Left colon (tissue), 2 donors: ENCODE measurements around the gene ZNF862. TPM values are rescaled to one million over a fixed set of nuclear protein-coding genes. Genes with fewer than 3 reads are reported as not detected.
A peak's percentile ranks its signal among the peaks of the same experiment; 100 is the strongest.

Source experiments
- ATAC-seq: fragments of 200-7000 bp; cut with Tn5 transposase; one replicate; pipeline ENCODE4 v1.9.1; 2020; ENCODE audit warnings: mild to moderate bottlenecking, moderate library complexity
- DNase-seq, 2 donors: peaks; one replicate each; pipeline ENCODE4 v3.0.0-alpha.2; 2020
- intact Hi-C, 2 donors: fragments of 100-400 bp; cut with DNase I in 1 of 2; cut with micrococcal nuclease in 1 of 2; formaldehyde crosslinking; loops; one replicate each; pipeline versions ENCODE4 v1.11.2 to v1.14.0; 2022; cut with DNase I, micrococcal nuclease
- long read RNA-seq: library from polyadenylated mRNA; unstranded; transcript quantifications from one replicate; pipeline ENCODE4 v2.0.0, GENCODE V29; 2021
- total RNA-seq, 2 donors: library from RNA; stranded (reverse); fragmentation: NEBNext Ultra II Directional; extraction: Animal tissue kit (Norgen Biotek cat#: 25700); gene quantifications; one replicate each; pipeline ENCODE4 v1.2.1, GENCODE V29; 2021
- donor health status: DM: no; HTN: no; CAD: no.
- donor health status: DM: yes; HTN: yes; CAD: no.

Gene ZNF862
- 10 to 100 TPM; 12.9 to 17.4 TPM for total RNA-seq
- long read RNA-seq, partial matches to known transcripts: 2 of 17 reads
- long read RNA-seq, other reads (novel, unspliced or antisense): 15 of 17 reads

GRCh38 chr7:149838224-149838991 lies at the start of gene ZNF862:
Gene ZNF862 (plus strand): TSS chr7:149838375. CDS start chr7:149838612, 237 bp downstream.
- intact Hi-C loops: no loop called here
- DNase-seq: peak; percentile 98 to 99
- peak; percentile 97 for ATAC-seq

- intact Hi-C loops: no loop called here
- ATAC-seq (no peak), DNase-seq (no peak)
These were observed 49.1 kb upstream of the ZNF862 start for GRCh38 chr7:149789101-149789500.

GRCh38 chr7:149790146-149790548 lies 48.0 kb upstream of the ZNF862 start:
- intact Hi-C loops: no loop called here
- DNase-seq (peak in 1 of 2 donors; percentile 38), ATAC-seq (peak; percentile 43)

GRCh38 chr7:149790754-149791360 lies 47.3 kb upstream of the ZNF862 start:
- intact Hi-C loops: no loop called here
- no peak for ATAC-seq
- DNase-seq: no peak

- ATAC-seq: no peak
- no peak for DNase-seq
- intact Hi-C loops: no loop called here
These were observed 46.6 kb upstream of the ZNF862 start for GRCh38 chr7:149791411-149792219.

- intact Hi-C loops: no loop called here
- DNase-seq: no peak
- ATAC-seq: no peak
These were observed 46.0 kb upstream of the ZNF862 start for GRCh38 chr7:149792220-149792595.

GRCh38 chr7:149793261-149793660 lies 44.9 kb upstream of the ZNF862 start:
- DNase-seq (no peak), ATAC-seq (no peak)
- intact Hi-C loops: no loop called here

GRCh38 chr7:149794661-149795060 lies 43.5 kb upstream of the ZNF862 start:
- intact Hi-C loops: no loop called here
- DNase-seq (no peak), ATAC-seq (no peak)

- DNase-seq (no peak), ATAC-seq (no peak)
- intact Hi-C loops: no loop called here
These were observed 43.0 kb upstream of the ZNF862 start for GRCh38 chr7:149795126-149795525.

GRCh38 chr7:149796287-149796860 lies 41.8 kb upstream of the ZNF862 start:
- DNase-seq (no peak), ATAC-seq (no peak)
- intact Hi-C loops: no loop called here

GRCh38 chr7:149797771-149798170 lies 40.4 kb upstream of the ZNF862 start:
- DNase-seq (no peak), ATAC-seq (no peak)
- intact Hi-C loops: no loop called here

- intact Hi-C loops: no loop called here
- ATAC-seq (no peak), DNase-seq (peak in 1 of 2 donors; percentile 66)
These were observed 38.6 kb upstream of the ZNF862 start for GRCh38 chr7:149799397-149800168.

- ATAC-seq: no peak
- intact Hi-C loops: no loop called here
- no peak for DNase-seq
These were observed 38.0 kb upstream of the ZNF862 start for GRCh38 chr7:149800169-149800555.

- ATAC-seq (no peak), DNase-seq (no peak)
- intact Hi-C loops: no loop called here
These were observed 37.1 kb upstream of the ZNF862 start for GRCh38 chr7:149801002-149801566.

GRCh38 chr7:149801816-149802215 lies 36.4 kb upstream of the ZNF862 start:
- no peak for ATAC-seq
- intact Hi-C loops: no loop called here
- DNase-seq: no peak

- ATAC-seq (no peak), DNase-seq (no peak)
These were observed 35.2 kb upstream of the ZNF862 start for GRCh38 chr7:149802966-149803365.

GRCh38 chr7:149803551-149804074 lies 34.6 kb upstream of the ZNF862 start:
- ATAC-seq (no peak), DNase-seq (no peak)
- intact Hi-C loops: no loop called here

More at GRCh38 chr7:149802966-149803365, 35.2 kb upstream of the ZNF862 start:
- intact Hi-C loops: no loop called here

GRCh38 chr7:149804106-149804505 lies 34.1 kb upstream of the ZNF862 start:
- DNase-seq (no peak), ATAC-seq (no peak)
- intact Hi-C loops: no loop called here
